Bronchial epithelial cell (primary cell): ENCODE data around the gene PARP8. TPM values are rescaled to one million over a fixed set of nuclear protein-coding genes. Genes with fewer than 3 reads are reported as not detected.

Source experiments
- DNase-seq: peaks from one replicate; pipeline ENCODE4 v3.0.0-alpha.2; 2010; ENCODE audit warnings: low read depth
- FAIRE-seq: peaks from 2 replicates; lab custom pipeline; 2011; peaks lifted over from hg19 to GRCh38; lab: Jason Lieb, UNC
- H3K27me3 ChIP-seq: 2 replicates; pipeline ENCODE4 v1.5.1; 2011; ENCODE audit warnings: low read length; ENCODE audit not compliant: control insufficient read depth, insufficient read depth
- H3K36me3 ChIP-seq: 2 replicates; pipeline ENCODE4 v1.5.1; 2011; ENCODE audit warnings: low read length; ENCODE audit not compliant: control insufficient read depth, insufficient read depth
- H3K4me3 ChIP-seq: 2 replicates; pipeline ENCODE4 v1.5.1; 2011; ENCODE audit warnings: mild to moderate bottlenecking, low read depth, low read length, control low read depth
- total RNA-seq: library from RNA; depleted of rRNA; stranded (reverse); fragments of >200 nt; gene quantifications from 2 replicates; pipeline ENCODE4 v1.2.1, GENCODE V29; 2014
- TF ChIP-seq, protein P1 (sequence below): IDR thresholded peaks from 2 replicates; pipeline ENCODE4 v1.5.1; 2011; ENCODE audit warnings: mild to moderate bottlenecking, moderate library complexity, low read length, control low read depth, inconsistent platforms; ENCODE audit not compliant: insufficient read depth, severe bottlenecking

Gene PARP8
- total RNA-seq, 1 donor from 2014 or later: 14.5 TPM

DNA sequence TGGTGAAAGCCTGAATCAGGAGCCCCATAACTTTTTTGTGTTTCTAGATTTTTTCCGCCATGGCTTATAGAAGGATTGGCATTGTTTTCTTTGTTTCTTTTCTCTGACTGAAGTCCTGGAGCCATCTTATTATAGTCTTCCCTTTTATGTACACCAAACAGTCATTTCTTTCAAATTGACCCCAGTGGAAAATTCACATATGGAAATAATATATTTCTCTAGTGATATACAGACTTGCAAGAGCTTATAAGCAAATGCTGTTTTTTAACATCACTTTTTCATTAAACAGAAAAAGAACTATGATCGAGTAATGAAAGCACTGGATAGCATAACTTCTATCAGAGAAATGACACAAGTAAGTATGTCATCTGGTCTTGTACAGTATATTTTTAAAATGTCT lies 155.6 kb downstream of the PARP8 start:
- DNase-seq: no peak
- H3K36me3 ChIP-seq: no peaks in the 10 kb centered on the region
- no peak for FAIRE-seq
- TF ChIP-seq, protein P1, sequence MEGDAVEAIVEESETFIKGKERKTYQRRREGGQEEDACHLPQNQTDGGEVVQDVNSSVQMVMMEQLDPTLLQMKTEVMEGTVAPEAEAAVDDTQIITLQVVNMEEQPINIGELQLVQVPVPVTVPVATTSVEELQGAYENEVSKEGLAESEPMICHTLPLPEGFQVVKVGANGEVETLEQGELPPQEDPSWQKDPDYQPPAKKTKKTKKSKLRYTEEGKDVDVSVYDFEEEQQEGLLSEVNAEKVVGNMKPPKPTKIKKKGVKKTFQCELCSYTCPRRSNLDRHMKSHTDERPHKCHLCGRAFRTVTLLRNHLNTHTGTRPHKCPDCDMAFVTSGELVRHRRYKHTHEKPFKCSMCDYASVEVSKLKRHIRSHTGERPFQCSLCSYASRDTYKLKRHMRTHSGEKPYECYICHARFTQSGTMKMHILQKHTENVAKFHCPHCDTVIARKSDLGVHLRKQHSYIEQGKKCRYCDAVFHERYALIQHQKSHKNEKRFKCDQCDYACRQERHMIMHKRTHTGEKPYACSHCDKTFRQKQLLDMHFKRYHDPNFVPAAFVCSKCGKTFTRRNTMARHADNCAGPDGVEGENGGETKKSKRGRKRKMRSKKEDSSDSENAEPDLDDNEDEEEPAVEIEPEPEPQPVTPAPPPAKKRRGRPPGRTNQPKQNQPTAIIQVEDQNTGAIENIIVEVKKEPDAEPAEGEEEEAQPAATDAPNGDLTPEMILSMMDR: no peak
- H3K4me3 ChIP-seq: no peak overlapping the region
- H3K27me3 ChIP-seq: no peaks in the 10 kb centered on the region

GRCh38 chr5:50822761-50823160 lies 156.3 kb downstream of the PARP8 start:
- DNase-seq (no peak), FAIRE-seq (no peak)
- H3K4me3 ChIP-seq: no peak overlapping the region
- H3K36me3 ChIP-seq: no peaks in the 10 kb centered on the region
- TF ChIP-seq, protein P1: no peak
- no peaks in the 10 kb centered on the region for H3K27me3 ChIP-seq

DNA sequence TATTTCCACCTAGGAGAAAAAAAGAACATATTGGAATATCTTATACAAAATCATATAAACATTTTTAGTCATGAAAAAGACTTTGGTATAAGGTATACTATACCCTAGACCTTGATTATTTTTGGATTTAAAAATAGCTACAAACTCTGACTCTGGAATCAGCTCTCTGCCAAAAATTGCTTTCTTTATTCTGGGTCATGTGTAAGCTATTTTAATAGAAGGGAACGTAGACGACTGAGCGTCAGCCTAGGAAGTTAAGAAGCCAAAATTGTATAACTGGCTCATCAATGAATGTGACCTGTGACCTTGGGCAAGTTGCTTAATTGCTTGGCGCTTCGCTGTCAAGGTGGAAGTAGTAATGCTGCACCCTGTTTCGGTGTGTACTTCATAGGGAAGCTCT lies 157.1 kb downstream of the PARP8 start:
- Histone ChIP-seq H3K4me3 (no peak overlapping the region), H3K36me3 (peaks cover 1% of the 10 kb centered on the region), H3K27me3 (no peaks in the 10 kb centered on the region)
- FAIRE-seq (no peak), DNase-seq (no peak)
- TF ChIP-seq, protein P1: no peak

- Histone ChIP-seq H3K4me3 (no peak overlapping the region), H3K36me3 (peaks cover 1% of the 10 kb centered on the region), H3K27me3 (no peaks in the 10 kb centered on the region)
- TF ChIP-seq, protein P1: no peak
- DNase-seq: no peak
- no peak for FAIRE-seq
Measured at GRCh38 chr5:50824109-50824508, 157.7 kb downstream of the PARP8 start.

DNA sequence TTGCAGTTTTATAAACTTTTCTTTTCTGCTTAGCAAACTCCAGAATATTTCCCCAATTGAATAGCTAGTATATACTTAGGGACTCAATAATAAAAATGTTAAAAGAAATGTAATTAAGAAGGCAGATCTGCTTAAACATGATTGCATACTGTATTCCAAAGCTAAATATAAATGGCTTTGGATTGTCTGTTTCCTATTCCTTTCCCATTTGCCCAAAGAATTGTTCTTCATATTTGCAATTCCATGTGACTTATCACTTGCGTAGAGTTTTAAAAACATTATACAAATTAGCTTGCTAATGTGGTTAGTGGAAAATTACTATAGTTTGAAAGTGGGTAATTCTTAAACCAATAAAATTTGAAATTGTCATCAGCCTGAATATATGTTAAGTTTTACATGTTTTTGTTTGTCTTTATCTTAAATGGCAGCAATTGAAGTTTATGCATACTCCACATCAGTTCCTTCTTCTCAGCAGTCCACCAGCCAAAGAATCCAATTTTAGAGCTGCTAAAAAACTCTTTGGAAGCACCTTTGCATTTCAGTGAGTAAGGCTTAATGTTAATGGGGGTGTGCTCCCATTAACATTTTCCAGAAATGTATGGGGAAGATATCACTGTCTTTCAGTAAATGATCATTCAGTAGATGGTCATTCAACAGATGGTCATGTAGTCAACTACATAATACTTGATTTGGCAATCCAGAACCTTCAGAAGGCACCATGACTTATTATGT lies 161.2 kb downstream of the PARP8 start:
- DNase-seq (no peak), FAIRE-seq (no peak)
- TF ChIP-seq, protein P1: no peak
- H3K4me3 ChIP-seq: no peak overlapping the region
- H3K36me3 ChIP-seq: peaks cover 5% of the 10 kb centered on the region
- no peaks in the 10 kb centered on the region for H3K27me3 ChIP-seq

DNA sequence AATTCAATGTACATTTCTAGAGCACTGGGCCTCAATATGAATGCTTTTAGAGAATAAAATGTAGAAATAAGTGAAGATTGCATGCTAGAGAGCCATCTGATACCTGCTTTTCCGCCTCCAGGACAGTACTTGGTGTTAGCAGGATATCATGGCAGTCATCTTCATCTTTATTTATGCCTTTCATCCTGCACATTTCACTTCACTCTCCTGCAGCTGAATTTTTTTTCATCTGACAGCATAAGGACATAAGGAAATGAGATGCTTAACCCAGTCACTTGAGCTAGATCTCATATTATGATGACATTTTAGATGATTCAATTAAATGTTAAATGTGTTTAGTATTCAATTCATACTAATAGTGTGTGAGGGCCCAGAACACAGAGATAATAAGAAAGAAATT lies 162.6 kb downstream of the PARP8 start:
- H3K27me3 ChIP-seq: no peaks in the 10 kb centered on the region
- TF ChIP-seq, protein P1: no peak
- H3K4me3 ChIP-seq: no peak overlapping the region
- FAIRE-seq (no peak), DNase-seq (no peak)
- peaks cover 5% of the 10 kb centered on the region for H3K36me3 ChIP-seq
